ENCODE data around the gene RPAP3.
A peak's percentile ranks its signal among the peaks of the same experiment; 100 is the strongest.
"Not testable (repeated sequence)": the region's sequence is repeated elsewhere in the genome, so short reads cannot be mapped to it uniquely, and the experiment has no call there.

Gene RPAP3

DNA sequence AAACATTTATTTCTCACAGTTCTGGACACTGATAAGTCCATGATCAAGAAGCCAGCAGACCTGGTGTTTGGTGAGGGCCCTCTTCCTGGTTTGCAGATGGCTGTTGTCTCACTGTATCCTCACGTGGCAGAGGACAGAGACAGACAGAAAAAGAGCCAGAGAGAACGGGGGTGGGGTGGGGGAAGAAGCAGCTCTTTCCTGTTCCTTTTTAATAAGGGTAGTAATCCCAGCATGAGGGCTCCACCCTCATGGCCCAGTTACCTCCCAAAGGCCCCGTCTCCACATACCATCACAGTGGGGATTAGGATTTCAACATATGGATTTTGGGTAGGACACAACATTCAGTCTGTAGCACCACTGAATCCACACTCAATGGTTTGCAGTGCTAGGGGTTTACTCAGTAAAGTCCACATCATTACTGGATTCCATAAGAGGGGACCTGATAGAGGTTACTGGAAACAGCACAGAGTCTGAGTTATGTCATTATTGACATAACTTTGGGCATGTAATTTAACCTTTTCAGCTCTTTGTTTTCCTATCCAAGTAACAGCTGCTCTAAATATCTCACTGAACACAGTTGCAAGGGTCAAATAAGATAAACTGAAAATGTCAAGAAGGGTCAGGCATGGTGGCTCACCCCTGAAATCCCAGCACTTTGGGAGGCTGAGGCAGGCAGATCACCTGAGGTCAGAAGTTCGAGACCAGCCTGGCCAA, 53.2 kb downstream of the RPAP3 start:
- DNase-seq = no peak

DNA sequence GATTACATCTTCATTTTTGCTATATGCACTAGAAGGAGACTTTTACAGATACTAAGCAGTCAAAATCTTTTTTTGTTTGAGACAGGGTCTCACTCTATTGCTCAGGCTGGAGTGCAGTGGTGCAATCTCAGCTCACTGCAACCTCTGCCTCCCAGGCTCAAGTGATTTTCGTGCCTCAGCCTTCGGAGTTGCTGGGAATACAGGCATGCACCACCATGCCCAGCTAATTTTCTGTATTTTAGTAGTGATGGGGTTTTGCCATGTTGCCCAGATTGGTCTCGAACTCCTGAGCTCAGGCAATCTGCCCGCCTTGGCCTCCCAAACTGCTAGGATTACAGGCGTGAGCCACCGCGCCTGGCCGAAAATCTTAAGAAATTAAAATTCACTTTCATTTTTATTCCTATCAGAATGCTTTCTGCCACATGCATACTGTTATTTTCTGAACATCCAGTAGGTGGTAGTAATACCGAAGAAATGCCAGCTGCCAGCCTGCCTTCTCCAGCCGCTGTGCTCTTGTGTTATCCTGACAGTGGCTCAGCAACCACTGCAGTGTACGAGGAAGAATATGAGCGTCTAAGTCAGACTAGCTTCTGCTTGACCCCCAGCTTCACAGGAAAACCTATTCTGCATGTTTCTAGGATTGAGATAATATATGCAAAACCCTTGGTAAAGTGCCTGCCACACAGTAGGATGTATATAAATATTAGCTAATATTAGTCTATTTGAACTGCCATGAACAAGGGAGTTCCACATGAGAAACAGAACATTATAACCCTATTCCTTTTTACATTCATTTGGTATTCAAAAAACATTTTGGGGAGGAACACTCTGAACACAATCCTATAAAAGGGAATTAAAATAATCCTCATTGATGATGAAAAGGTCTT, 54.2 kb downstream of the RPAP3 start:
- peak; percentile 38 for DNase-seq

DNA sequence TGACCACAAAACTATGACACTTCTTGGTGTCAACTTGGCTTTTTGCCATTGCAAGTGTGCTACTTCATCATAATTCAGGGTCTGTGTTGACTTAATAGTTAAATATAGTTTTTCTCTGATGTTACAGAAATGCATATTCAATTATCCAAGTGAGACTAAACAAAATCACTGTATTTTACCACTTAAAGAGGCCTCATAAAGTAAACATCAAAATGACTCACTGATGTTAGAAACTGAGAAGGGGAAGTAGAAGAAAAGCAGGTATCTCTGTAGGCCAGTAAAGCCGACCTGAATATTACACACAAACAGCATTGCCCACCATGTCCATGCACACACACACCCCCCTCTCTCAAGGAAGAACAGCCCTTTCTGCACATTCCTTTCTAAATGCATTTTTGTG, 55.4 kb downstream of the RPAP3 start:
- DNase-seq = no peak

GRCh38 chr12:47649381-47649780, 56.4 kb downstream of the RPAP3 start:
- no peak for DNase-seq

- DNase-seq = no peak
These were observed 57.7 kb downstream of the RPAP3 start for GRCh38 chr12:47648056-47648579.

DNA sequence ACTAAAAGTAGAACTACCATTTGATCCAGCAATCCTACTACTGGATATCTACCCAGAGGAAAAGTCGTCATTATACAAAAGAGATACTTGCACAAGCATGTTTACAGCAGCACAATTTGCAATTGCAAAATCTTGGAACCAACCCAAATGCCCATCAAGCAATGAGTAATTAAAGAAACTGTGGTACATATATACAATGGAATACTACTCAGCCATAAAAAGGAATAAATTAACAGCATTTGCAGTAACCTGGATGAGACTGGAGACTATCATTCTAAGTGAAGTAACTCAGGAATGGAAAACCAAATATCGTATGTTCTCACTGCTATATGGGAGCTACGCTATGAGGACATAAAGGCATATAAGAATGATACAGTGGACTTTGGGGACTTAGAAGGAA, 63.5 kb downstream of the RPAP3 start:
- DNase-seq = not testable (repeated sequence)

GRCh38 chr12:47636908-47637780, 68.7 kb downstream of the RPAP3 start:
- DNase-seq = peak; percentile 20

- DNase-seq = not testable (repeated sequence)
These were observed 70.1 kb downstream of the RPAP3 start for GRCh38 chr12:47635770-47636169.

- DNase-seq = no peak
These were observed 71.7 kb downstream of the RPAP3 start for GRCh38 chr12:47634127-47634526.

GRCh38 chr12:47621960-47622359, 83.9 kb downstream of the RPAP3 start:
- DNase-seq = no peak

DNA sequence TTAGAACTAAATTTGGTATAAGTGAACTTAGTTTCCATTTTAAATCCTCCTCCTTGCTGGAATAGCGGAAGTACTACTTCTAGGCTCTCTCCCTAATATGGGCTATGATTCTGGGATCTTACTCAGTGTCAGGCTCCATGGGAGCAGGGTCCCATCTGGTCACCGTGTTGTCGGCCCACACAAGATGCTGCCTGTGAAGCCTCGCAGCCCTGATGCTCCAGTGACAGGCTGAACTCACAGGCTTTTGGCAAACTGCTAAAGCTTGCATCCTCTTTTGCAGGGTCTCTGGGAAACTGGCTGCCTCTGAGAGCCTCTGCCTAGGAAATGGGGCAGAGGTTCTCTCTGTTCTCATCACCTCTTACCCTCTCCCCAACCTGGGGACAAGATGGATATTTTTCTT, 88.4 kb downstream of the RPAP3 start:
- no peak for DNase-seq

- DNase-seq = no peak
These were observed 89.4 kb downstream of the RPAP3 start for GRCh38 chr12:47616440-47616839.

DNA sequence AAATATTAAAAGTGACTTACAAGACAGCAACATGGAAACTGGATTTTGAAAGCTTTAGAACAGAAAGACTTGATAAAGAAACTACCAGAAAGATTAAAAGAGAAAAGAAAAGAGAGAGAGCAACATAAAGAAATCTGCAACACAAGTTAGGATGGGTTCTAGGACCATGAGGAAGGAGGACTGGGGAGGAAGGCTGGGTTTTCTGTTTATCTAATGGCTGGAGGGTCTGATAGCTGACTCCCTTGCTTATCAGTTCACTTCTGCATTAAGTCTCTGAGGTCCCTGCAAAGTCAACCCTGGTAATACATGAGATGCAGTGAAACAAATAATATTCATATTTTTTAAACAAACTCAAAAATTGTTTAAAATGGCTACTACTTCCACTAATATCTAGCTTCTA, 90.1 kb downstream of the RPAP3 start:
- no peak for DNase-seq

GRCh38 chr12:47614521-47614920, 91.3 kb downstream of the RPAP3 start:
- no peak for DNase-seq

GRCh38 chr12:47612953-47613352, 92.9 kb downstream of the RPAP3 start:
- no peak for DNase-seq

GRCh38 chr12:47611906-47612305, 93.9 kb downstream of the RPAP3 start:
- DNase-seq = no peak
